Embryonic facial prominence (tissue), 1 donor: Measurements from ENCODE around the gene THSD4.

ENCODE experiments used
- DNase-seq: peaks from one replicate; pipeline ENCODE4 v3.0.0-alpha.2; 2016; ENCODE audit errors: extremely low spot score

THSD4 gene

DNA sequence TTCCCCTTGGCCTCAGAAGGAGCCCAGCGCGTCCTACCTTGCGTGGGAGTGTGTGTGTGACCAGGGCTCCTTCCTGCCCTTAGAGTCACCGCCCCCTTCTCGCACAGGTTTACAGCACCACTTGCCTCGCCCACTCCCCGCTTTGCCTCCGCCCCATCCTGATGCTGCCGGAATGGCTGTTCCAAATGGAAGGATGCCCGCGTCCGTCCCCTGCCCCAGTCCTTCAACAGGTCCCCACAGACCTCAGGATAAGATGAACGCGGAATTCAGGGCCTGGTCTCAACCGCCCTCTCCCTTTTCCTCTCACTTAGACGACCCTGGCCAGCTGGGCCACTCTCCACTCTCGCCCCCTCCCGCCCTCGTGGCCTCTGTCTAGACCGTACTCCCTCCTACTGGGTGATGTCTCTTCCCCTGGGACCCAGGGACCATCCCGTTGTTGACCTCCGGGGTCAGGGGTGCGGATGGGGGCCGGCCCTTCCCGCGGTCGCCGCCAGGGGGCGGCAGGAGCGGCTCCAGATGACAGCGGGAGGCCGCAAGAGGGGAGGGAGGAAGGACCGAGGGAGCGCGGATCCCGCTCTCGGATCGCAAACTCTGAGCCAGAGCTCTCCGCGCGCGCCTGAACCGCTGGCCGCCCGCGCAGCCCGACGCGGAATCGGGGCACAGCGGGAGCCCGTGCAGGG is at the start of gene THSD4:
Gene THSD4 (plus strand): TSS at position 585 of the 680 bp plus-strand sequence.
- DNase-seq: peak; percentile 44

- DNase-seq: no peak
These were observed 48.3 kb upstream of the THSD4 start for GRCh38 chr15:71066983-71067382.

GRCh38 chr15:71069693-71070092 is 45.6 kb upstream of the THSD4 start:
- no peak for DNase-seq

DNA sequence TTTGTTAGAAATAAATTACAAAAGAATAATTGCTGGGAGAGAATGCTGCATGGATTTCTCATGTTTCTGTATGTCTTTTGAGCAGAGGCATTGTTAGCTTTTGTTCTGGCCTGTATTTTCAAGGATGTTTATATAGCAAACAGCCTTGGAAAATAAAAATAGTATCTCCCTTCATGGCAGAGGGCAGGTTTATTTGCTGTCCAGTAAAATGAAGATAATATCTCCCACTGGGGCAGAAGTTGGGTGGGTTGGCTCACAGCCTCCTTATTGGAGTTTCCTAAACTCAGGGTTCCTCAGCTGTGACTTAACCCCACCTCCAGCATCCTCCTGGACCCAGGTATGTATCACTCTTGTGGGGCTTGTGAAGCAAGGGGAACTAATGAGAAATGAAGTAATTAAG is 43.7 kb upstream of the THSD4 start:
- no peak for DNase-seq

DNA sequence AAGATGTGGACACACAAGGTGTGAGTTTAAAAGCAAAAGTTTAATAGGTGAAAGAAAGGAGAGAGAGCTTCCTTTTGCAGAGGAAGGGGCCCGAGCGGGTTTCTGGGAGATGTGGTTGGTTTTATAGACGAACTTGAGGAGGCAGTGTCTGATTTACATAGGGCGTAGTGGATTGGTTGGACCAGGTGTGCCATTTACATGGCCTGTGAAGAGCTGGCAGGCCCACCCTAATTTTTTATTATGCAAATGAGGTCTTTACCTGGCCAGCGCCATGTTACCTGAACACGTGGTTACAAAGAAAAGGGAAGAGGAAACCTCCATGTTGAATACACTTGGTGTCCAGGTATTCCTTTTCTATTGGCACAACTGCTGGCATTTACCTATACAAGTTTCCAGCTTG is 42.8 kb upstream of the THSD4 start:
- no peak for DNase-seq

DNA sequence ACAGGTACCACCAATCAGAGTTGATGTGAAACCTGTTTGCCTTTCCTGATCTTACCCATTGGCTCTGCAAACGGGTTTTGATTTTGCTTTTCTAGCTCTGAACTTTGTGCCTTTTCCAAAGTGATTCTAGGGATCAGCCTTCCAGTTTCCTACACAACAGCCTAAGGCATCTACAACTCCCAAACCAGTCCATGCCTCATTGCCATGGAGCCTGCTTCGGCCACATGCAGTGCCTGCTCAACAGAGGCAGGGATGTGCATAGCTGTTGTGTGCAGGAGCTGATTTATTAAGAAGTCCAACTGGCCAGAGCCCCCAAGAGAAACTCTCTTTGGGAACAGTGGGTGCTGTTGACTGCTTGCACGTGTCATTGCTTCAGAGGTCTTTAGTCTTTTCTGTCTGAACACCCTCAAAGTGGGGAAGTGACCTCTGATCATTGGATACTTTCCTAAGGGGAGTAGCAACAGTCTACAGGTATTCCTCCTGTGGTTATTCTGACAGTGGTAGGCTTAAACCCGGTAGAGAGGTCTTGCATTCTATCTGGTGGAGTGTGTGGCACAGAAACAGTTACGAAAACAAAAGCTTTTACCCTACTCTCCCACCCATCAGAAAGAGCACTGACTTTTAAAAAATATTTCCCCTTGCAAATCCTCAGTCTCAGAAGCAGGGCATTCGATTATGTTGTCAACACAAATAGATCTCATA is 36.6 kb upstream of the THSD4 start:
- DNase-seq: no peak

DNA sequence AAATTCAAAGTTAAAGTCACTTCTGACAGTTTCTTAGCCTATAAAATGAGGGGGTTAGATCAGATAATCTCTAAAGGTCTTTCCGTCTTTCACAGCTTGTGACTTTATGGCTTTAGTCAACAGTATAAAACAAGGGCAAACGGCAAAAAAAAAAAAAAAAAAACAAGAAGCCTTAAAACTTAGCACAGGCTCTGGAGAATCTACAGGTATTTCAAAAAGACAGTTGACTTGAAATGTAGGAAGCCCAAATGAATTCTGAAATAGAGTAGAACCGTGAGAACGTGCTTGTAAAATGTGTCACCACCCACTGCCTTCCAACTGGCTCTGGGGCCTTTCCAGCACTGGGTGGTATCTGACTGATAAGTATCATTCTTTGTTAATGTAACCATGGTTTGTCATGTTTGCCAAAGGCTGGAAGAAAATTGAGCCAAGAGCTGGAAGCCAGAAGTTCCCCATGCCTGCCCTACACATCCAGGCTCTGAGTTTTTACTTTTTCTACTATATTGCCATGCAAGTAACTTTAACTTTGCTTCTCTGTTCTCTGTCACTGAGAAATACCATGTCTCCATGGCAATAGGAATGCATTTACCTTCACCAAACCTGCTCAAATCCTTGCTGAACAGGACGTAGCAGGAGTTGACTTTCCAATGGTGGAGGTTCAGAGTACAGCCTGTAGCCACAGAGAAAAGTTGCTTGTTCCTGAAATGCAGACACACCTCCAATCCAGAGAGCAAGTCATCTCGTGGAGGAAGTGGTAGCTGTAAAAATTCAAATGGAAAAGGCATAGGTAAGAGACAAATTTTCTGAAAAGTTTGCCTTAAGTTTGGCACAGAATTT is 35.8 kb upstream of the THSD4 start:
- DNase-seq: no peak

- no peak for DNase-seq
These were observed 35.1 kb upstream of the THSD4 start for GRCh38 chr15:71080166-71080565.

- no peak for DNase-seq
These were observed 34.6 kb upstream of the THSD4 start for GRCh38 chr15:71080705-71081104.

DNA sequence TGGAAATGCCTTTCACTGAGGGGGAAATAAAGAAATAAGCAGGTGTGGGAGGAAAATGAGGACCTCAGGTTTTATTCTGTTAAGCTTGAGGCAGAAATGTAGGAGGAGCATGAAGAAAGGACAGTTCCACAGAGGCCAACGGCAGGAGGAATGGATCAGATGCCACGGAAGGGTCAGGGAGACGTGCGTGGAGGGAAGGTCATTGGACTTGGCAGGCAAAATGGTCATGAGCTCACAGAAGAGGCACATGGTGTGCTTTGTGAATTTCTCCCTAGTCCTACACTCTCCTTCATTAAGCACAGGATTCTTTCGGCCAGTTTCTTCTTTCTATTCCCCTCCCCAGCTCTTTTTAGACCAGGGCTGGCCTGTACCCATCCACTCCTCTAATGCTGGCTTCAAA is 32.5 kb upstream of the THSD4 start:
- no peak for DNase-seq

GRCh38 chr15:71083349-71083748 is 31.9 kb upstream of the THSD4 start:
- no peak for DNase-seq

GRCh38 chr15:71084264-71084663 is 31.0 kb upstream of the THSD4 start:
- no peak for DNase-seq

DNA sequence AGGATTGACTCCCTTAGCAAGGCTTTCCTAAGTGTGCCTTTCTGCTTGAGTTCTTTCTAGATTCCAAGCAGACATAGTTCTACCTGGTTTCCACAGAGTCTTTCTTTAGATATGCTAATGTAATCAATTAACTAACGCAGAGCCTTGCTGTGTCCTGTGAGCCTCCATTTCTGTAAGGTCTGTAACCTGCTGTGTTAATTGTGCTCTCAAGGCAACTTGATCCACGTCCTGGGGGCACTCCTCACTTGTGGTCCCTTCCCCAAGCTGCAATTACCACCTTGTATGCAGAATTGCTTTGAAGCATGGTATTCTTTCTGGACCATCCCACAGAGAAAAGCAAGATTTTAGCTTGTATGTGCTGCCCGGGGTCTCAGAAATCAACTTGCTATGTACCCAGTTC is 29.5 kb upstream of the THSD4 start:
- DNase-seq: no peak

- no peak for DNase-seq
These were observed 27.1 kb upstream of the THSD4 start for GRCh38 chr15:71088155-71088554.

DNA sequence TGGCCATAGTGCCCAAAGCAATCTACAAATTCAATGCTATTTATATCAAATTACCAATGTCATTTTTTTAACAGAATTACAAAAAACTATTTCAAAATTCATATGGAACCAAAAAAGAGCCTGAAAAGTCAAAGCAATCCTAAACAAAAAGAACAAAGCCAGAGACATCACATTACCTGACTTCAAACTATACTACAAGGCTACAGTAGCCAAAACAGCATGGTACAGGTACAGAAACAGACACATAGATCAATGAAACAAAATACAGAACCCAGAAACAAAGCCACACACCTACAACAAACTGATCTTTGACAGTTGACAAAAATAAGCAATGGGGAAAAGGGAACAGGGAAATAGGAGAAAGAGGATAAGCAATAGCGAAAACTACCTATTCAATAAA is 26.6 kb upstream of the THSD4 start:
- DNase-seq: no peak

DNA sequence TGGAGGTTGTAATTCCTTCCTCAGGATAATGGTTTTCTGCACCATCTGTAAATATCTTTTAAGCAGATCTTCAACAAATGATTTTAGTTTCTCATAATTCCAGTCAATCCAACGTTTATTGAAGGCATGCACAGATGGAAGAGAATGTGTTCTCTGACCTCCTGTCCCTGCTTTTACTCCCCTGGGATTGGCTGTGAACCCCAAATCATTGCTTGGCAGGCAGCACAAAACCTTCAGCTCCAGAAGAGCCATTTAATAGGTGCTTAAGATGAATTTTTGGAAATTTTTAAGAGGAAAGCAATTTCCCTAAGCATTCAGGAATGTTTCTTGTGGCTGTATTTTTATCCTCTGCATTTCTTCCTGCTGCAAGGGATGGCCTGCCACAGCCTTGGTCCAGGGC is 25.5 kb upstream of the THSD4 start:
- no peak for DNase-seq

- DNase-seq: no peak
These were observed 23.7 kb upstream of the THSD4 start for GRCh38 chr15:71091601-71092000.

DNA sequence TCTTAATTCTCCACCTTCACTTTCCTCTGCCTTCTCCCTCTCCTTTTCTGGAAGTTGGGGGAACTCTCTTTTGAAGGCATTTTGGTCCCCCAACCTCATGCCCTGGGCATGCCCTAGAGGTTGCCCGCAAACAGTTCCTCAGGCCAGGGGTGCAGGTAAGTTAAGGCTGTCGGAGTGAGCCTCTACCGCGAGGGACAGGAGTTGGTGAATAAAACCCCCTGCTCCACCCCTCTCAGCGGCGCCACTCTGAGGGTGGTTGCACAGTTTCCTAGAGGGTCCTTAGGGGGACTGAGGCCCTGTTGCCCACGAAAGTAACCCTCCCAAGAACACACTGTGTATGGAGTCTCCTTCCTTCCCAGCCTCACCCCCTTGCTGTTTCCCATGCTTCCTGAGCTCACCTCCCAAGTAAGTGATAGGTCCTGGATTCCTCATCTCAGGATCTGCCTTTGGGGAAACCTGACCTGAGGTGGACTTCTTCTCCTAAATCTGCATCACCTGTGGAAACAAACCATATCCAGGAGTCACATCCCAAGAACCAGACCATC is 23.1 kb upstream of the THSD4 start:
- no peak for DNase-seq

- no peak for DNase-seq
These were observed 21.9 kb upstream of the THSD4 start for GRCh38 chr15:71093054-71094024.

DNA sequence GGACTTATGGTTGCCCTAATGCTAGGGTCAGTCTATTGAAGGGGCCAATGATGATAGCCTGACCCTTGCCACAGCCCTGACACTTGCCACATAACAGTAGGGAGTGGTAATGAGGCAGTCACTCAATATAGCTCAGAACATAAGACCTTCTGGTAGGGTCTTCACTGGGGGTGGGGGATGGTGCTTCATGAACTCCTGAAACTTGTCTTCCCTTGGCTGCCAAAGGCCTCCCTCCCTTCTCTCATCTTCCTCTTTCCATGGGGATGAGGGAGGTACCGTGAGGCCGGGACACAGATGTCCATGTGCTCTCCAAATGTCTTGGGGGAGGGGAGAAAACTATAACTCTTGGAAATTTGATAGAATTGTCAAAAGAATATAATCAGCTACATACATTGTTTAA is 21.1 kb upstream of the THSD4 start:
- no peak for DNase-seq

DNA sequence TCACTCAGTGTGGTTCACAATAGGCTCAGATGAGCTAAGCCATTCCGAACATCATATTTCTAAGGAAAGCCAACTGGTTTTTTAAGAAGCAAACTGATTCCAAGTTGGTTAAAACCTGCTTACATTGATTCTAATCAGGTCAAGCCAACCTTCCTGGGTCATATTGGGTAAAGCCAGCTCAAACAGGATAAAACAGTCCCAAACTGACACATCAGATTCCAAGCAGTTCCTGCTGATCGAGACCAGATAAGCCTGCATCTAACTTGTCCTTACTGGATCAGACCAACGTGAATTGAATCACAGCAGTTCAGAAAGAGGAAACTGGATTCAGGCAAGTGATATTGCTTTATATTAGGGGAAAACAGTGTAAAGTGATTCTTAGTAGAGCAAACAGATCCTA is 18.6 kb upstream of the THSD4 start:
- no peak for DNase-seq
